GM12892 (cell line): ENCODE data around the gene CFAP221.

Experiments
- POLR2A ChIP-seq: IDR thresholded peaks from 2 replicates; pipeline ENCODE4 v1.6.1; 2011; ENCODE audit warnings: low read depth, low read length, control low read depth
- POLR2AphosphoS5 ChIP-seq: IDR thresholded peaks from 2 replicates; pipeline ENCODE4 v1.6.1; 2011; ENCODE audit warnings: low read depth, low read length, control low read depth

- no peak for TF ChIP-seq POLR2A
- no peak for TF ChIP-seq POLR2AphosphoS5
Observed at GRCh38 chr2:119671752-119672151, 127.5 kb downstream of the CFAP221 start.
